MCF 10A (cell line): ENCODE data around the gene SMAGP. TPM values are rescaled to one million over a fixed set of nuclear protein-coding genes. Genes with fewer than 3 reads are reported as not detected.

ENCODE experiments used
- BruUV-seq: library from RNA; stranded (reverse); fragments of 400-500 nt; replicated peaks from 2 replicates; lab custom pipeline; 2021; lab: Mats Ljungman, UMichigan
- CTCF ChIA-PET: fragments of 300-600 bp; sonication (Branson Sonifier 250); formaldehyde crosslinking; extraction: SDS; loops from one replicate; lab custom pipeline; 2021; ENCODE audit warnings: antibody characterized with exemption, inconsistent platforms; lab: Yijun Ruan, JAX
- POLR2A ChIA-PET: fragments of 300-600, 350-650 bp; sonication (Branson Sonifier 250); formaldehyde crosslinking; extraction: SDS; loops from one replicate; lab custom pipeline; 2020; ENCODE audit warnings: antibody characterized with exemption, inconsistent platforms; lab: Yijun Ruan, JAX
- DNase-seq: peaks from one replicate; pipeline ENCODE4 v3.0.0-alpha.2; 2018; ENCODE audit not compliant: unreplicated experiment
- H3K27ac Mint-ChIP-seq: one replicate; pipeline ENCODE4 v1.8.0; 2022; ENCODE audit warnings: mild to moderate bottlenecking, low read depth, mixed read lengths; ENCODE audit not compliant: unreplicated experiment
- H3K27me3 Mint-ChIP-seq: one replicate; pipeline ENCODE4 v1.8.0; 2022; ENCODE audit warnings: mixed read lengths; ENCODE audit not compliant: insufficient read depth, unreplicated experiment
- H3K36me3 Mint-ChIP-seq: one replicate; pipeline ENCODE4 v1.8.0; 2022; ENCODE audit warnings: mild to moderate bottlenecking, moderate library complexity, mixed read lengths; ENCODE audit not compliant: insufficient read depth, unreplicated experiment
- H3K4me1 Mint-ChIP-seq: one replicate; pipeline ENCODE4 v1.8.0; 2022; ENCODE audit warnings: mixed read lengths; ENCODE audit not compliant: insufficient read depth, unreplicated experiment
- H3K4me3 Mint-ChIP-seq: one replicate; pipeline ENCODE4 v1.8.0; 2022; ENCODE audit warnings: mild to moderate bottlenecking, moderate library complexity, mixed read lengths; ENCODE audit not compliant: unreplicated experiment
- H3K9me3 Mint-ChIP-seq: one replicate; pipeline ENCODE4 v1.8.0; 2022; ENCODE audit warnings: mixed read lengths; ENCODE audit not compliant: unreplicated experiment
- CTCF ChIP-seq: fragments of 200-600 bp; IDR thresholded peaks from one replicate; pipeline ENCODE4 v1.8.0; 2022; ENCODE audit warnings: antibody characterized with exemption, mild to moderate bottlenecking; ENCODE audit not compliant: unreplicated experiment
- intact Hi-C: fragments of 100-400 bp; cut with micrococcal nuclease; formaldehyde crosslinking; loops from 2 replicates; pipeline ENCODE4 v1.14.1; 2022
- total RNA-seq: library from RNA; stranded (reverse); gene quantifications from 2 replicates; pipeline ENCODE4 v1.2.3, GENCODE V29; 2022

The SMAGP gene
- total RNA-seq, 1 experiment from 2014 or later: 17.4 TPM

- BruUV-seq: no TSS peak
- no peaks in the 10 kb centered on the region for H3K27me3 Mint-ChIP-seq
- H3K4me3 Mint-ChIP-seq: no peak overlapping the region
- intact Hi-C loops: loop anchor here (1.0 to 5.0 kb wide), 3 partner anchors 20 to 172 kb away; partner anchors contain the start of genes LETMD1 and TFCP2
- H3K36me3 Mint-ChIP-seq: no peaks in the 10 kb centered on the region
- no peaks in the 10 kb centered on the region for H3K9me3 Mint-ChIP-seq
- peaks cover 6% of the 10 kb centered on the region for H3K4me1 Mint-ChIP-seq
- H3K27ac Mint-ChIP-seq: no peak overlapping the region
- POLR2A ChIA-PET: interaction anchor here (1.2 to 3.3 kb wide), 5 partner anchors 10 to 137 kb away, joined by 3 to 38 read pairs (median 6); partner anchors contain the start of gene DAZAP2
- DNase-seq: no peak
- no peak for TF ChIP-seq CTCF
- CTCF ChIA-PET: interaction anchor here (1.6 kb wide), 2 partner anchors 11 to 15 kb away, joined by 5 to 7 read pairs; no protein-coding TSS in a partner anchor
Measured at GRCh38 chr12:51219322-51219721, 50.9 kb downstream of the SMAGP start.

DNA sequence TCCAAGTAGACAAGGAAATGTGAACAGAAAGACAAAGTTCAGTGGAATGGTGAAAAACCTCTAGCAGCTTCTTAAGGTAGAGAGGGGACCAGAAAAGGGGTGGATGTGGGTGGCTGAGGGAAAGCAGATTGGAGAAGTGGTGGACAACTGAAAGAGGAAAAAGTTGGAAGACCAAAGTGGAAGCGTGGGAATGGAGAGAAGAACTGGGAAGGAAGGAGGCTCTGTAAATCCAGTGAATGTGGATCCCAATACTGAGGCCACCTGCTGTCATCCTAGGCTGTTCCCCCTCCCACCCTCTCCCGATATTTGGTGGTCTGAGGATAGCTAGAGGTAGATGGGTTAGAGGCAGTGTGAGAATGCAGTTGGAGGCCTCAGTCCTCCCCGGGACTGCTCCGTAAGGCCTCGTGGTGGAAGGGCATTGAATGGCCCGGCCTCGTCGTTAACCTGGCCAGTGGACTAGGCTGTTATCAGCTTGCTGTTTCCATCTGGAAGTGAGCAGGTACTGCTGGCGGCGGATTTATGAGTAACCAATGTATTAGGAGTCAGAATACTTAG, 51.5 kb downstream of the SMAGP start:
- TF ChIP-seq CTCF: no peak
- Mint-ChIP-seq H3K9me3 (no peaks in the 10 kb centered on the region), H3K4me3 (peak overlapping the region; percentile 74), H3K27me3 (no peaks in the 10 kb centered on the region), H3K27ac (peak overlapping the region; percentile 85), H3K4me1 (peaks cover 6% of the 10 kb centered on the region), H3K36me3 (no peaks in the 10 kb centered on the region)
- ChIA-PET CTCF (interaction anchor here (0.6 to 1.6 kb wide), 4 partner anchors 8 to 633 kb away, joined by 3 to 7 read pairs (median 4); no protein-coding TSS in a partner anchor), POLR2A (interaction anchor here (0.6 to 3.3 kb wide), 15 partner anchors 10 to 392 kb away, joined by 3 to 38 read pairs (median 4); partner anchors contain the start of genes CSRNP2 and DAZAP2)
- intact Hi-C loops: loop anchor here (1.0 to 5.0 kb wide), 3 partner anchors 21 to 171 kb away; partner anchors contain the start of genes LETMD1 and TFCP2
- no TSS peak for BruUV-seq
- no peak for DNase-seq

DNA sequence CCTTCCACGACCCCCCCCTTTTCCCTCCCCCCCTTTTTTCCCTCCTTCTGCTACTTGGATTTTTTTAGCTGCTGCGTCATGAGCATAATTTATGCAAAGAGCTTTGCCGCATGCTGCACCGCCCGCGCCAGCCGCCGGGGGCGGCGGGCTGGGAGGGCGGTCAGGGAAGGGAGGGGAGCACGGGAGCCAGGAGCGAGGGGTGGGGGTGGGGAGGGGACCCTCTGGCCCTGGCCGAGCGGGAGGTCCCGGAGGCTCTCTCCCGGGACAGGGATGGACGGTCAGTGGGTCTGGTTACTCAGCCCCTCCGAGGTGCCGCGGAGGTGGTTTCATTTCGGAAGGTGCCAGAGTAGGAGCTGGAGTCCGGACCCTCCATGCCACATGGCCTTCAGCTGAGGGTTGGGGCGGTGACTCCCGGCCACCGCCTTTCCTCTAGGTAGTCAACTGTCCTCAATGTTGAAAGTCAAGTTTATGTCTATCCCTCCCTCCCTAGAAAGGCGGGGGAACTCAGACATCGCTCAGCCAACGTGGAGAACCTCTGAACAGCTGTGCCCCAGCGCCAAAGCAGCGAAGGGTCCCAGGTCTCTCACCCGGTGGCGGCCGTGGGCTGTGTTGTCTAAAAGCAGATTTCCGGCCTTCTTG, 52.1 kb downstream of the SMAGP start, which contains the start of gene POU6F1:
Gene POU6F1 (minus strand): TSS at position 95 of the 639 bp plus-strand sequence. CDS start 11,226 bp downstream, outside the sequence.
- peaks cover 6% of the 10 kb centered on the region for H3K4me1 Mint-ChIP-seq
- no peaks in the 10 kb centered on the region for H3K9me3 Mint-ChIP-seq
- ChIA-PET CTCF (interaction anchor here (0.6 to 1.6 kb wide), 4 partner anchors 9 to 632 kb away, joined by 3 to 7 read pairs (median 4); no protein-coding TSS in a partner anchor), POLR2A (interaction anchor here (0.6 to 3.3 kb wide), 19 partner anchors 11 to 1130 kb away, joined by 3 to 38 read pairs (median 4); partner anchors contain the start of genes CSRNP2 and DAZAP2)
- H3K27ac Mint-ChIP-seq: peak within 1 kb of the TSS; percentile 85
- intact Hi-C loops: loop anchor here (2.0 to 5.0 kb wide), 2 partner anchors 45 to 171 kb away; partner anchors contain the start of genes LETMD1 and TFCP2
- TSS peak; percentile 61 for BruUV-seq
- peak within 1 kb of the TSS; percentile 74 for H3K4me3 Mint-ChIP-seq
- H3K27me3 Mint-ChIP-seq: no peaks in the 10 kb centered on the region
- peak; percentile 72 for DNase-seq
- H3K36me3 Mint-ChIP-seq: no peaks in the 10 kb centered on the region
- TF ChIP-seq CTCF: peak; percentile 65
